ENCODE results near the gene FTO. TPM values are rescaled to one million over a fixed set of nuclear protein-coding genes. Genes with fewer than 3 reads are reported as not detected.

FTO gene
- total RNA-seq, 1 donor from 2014 or later = 62.6 TPM

- DNase-seq = peak; percentile 63
Measured at GRCh38 chr16:54135361-54136275, 431.7 kb downstream of the FTO start.

DNA sequence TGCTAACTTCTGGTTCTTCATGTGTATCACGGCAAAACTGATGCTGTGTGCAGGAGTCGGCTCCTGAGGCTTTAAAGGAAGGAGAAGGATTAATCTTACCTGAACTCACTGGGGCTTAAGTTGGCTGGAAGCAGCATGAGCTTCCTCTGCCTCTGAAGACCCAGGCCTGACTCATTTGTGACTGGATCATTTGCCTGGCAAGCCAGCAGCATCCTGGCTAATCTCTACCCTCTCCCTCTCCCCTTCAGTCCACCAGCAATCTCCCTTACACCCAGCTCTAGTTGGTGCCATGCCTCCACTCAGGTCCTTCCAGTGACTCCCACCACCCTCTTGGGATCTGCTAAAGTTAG is 432.3 kb downstream of the FTO start:
- peak; percentile 46 for DNase-seq

- no peak for DNase-seq
Measured at GRCh38 chr16:54140057-54140787, 436.3 kb downstream of the FTO start.

- DNase-seq = no peak
Measured at GRCh38 chr16:54140788-54141136, 436.8 kb downstream of the FTO start.

DNA sequence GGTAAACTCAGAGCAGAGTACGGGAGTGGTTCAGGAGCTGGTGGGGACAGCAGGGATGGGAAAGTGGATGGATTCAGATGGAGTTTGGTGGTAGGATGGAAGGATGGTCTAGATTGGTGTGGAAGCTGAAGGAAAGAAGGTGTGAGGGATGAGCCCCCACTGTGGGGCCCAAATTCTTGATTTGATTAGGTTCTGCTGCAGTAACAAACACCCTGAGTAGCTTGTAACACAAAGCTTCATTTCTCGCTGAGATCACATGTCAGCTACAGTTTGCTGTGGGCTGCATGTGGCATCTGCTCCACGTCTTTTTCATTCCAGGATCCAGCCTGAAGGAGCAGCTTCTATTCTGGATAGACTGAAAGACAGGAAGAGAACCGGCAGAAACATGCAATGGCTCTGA is 438.8 kb downstream of the FTO start:
- no peak for DNase-seq

DNA sequence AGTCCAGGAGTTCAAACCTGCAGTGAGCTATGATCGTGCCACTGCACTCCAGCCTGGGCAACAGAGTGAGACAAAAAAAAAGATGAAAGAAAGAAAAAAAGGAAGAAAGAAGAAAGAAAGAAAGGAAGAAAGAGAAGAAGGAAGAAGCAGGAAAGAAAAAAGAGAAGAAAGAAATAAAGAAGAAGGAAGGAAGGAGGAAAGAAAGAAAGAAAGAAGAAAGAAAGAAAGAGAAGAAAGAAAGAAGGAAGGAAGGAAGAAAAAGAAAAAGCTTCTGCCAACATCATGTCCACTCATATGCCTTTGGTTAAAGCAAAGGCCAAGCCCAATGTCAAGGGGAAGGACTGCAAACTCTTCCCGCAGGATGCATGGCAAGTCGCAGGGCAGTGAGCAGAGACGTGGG is 439.5 kb downstream of the FTO start:
- DNase-seq = no peak

DNA sequence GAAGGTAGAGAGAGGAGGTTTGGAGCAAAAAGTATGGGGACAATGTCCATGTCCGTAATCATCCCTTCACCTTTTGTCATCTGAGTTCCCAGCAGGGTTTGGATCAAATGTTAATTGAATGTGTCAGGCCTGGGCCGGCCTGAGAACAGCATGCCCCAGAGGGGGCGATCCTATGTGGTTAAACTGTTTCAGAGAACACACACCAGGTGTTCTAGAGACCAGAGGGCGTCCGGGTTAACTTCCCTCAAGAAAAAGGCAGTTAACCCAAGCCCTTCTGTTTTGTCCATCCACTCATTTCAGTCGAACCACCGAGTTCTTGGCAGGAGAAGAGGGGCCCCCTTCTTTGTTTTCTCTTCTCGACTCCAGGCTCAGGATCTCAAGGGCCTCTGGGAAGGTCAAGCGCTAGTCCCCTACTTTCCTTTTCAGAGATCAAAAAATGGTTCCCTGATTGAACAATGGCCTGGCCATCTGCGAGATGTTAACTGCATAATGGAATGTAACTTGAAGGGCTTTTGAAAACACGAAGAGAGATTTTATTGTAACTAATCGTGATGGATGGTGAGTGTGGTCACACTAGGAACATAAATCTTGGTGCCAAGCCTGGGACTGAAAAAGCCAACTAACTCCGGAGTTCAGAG is 440.1 kb downstream of the FTO start:
- DNase-seq = no peak

GRCh38 chr16:54144572-54144947 is 440.6 kb downstream of the FTO start:
- no peak for DNase-seq

- DNase-seq = no peak
Measured at GRCh38 chr16:54145881-54146280, 441.9 kb downstream of the FTO start.

DNA sequence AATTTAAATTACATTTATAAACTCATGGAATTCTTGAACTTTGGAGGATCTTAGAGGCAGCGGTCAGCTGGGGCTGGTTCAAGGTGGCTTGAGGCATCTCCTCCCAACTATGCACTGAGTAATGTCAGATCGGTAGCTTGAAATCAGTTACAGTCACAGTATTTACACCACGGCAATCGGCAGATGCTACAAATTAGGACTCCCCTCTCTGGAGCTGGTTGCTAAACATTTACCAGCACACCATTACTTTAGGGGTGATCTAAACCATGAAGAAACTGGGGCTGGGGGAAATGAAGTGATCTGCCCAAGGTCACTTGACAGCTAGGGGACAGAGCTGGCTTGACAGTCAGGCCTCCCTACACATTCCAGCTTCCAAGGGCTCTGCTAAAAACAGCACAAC is 445.0 kb downstream of the FTO start:
- DNase-seq = no peak

DNA sequence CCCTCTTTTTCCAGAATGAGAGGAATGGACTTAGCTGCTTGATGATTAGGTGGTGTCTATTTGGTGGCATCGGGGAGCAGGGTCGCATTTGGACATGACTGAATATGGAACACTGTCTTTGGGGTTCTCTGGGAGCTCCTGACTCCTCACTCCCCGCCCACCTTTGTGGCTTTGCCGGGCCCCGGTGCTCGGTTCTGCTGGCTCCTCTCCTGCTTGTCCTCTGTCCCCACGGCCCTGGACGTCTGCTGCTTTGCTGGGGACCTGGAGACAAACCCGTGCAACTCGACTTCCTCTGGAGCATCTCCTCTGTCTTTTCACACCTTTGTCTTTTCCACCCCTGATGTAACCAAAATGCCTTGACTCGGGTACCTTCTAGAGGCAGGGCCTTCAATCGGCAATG is 446.9 kb downstream of the FTO start:
- DNase-seq = no peak

DNA sequence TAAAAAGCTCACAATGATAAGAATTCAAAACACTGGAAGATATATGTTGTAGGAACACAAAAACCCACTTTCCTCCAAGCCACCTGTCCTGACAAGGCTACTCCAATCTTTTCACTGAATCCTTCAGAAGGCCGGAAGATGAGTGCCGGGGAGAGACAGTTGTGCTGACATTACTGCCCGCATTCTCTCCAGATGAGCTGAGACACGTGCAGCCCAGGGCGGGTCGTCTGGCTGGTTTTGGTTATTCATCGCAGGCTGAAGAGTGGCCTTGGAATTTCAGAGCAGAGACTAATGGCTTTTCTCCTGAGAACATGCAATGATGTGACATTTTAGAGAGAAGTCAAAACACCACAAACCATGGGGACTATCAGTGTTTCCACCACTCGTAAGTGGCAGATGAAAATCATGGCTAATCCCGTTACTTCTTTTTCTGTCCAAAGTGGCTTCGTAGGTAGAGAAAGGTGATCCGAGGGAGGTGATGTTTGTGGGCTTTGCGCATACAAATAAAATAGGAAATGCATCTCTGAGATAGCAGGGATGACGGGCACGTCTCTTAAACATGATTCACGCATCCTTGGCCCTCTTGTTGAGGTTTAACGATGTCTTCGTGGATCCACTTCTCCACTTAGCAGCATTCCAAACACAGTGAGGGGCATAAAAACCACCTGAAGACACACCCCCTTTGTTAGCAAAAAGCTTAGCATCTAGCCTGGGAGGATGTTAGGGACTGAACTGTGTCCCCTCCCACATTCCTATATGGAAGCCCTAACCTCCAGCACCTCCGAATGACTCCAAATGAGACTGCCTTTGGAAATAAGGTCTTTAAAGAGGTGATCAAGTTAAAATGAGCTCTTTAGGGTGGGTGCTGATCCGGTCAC is 448.6 kb downstream of the FTO start:
- no peak for DNase-seq

GRCh38 chr16:54153240-54153934 is 449.4 kb downstream of the FTO start:
- DNase-seq = no peak

GRCh38 chr16:54156349-54156748 is 452.4 kb downstream of the FTO start:
- no peak for DNase-seq

- no peak for DNase-seq
Measured at GRCh38 chr16:54158986-54159385, 455.0 kb downstream of the FTO start.

DNA sequence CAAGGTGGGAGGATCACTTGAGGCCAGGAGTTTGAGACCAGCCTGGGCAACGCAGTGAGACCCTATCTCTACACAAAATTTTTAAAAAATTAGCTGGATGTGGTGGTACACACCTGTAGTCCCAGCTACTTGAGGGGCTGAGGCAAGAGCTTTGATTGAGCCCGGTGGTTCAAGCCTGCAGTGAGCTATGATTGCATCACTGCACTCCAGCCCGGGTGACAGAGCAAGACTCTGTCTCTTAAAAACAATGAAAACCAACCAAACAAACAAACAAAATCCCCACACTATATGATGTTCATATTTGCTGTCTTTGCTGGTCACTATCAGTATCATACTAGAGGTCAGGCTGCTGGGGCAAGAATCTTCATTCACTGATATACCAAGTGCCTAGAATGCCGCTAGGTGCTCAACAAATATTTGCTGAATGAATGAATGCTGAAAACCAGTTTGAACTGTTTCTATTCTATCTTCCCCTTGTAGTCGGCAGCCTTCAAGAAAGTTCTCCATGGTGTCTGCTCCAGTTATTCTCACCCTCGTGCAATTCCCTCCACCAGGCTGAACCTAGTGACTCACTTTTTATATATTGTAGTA is 455.6 kb downstream of the FTO start:
- no peak for DNase-seq

DNA sequence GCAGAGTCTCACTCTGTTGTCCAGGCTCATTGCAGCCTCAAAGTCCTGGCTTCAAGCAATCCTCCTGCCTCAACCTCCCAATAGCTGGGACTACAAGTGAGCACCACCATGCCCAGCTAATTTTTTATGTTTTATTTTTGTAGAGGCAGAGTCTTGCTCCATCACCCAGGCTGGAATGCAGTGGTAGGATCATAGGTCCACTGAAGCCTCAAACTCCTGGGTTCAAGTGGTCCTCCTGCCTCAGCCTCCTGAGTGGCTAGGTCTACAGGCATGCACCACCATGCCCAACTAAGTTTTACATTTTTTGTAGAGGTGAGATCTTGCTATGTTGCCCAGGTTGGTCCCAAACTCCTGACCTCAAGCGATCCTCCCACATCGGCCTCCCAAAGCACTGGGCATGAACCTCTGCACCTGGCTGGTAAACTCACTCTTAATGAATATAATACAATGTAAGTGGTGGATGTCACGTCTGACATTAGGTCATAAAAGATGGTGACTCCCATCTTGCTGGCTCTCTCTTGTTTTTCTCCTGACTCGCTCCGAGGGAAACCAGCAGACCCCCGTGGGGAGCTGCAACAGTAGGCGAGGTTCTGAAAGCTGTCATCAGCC is 456.4 kb downstream of the FTO start:
- no peak for DNase-seq

DNA sequence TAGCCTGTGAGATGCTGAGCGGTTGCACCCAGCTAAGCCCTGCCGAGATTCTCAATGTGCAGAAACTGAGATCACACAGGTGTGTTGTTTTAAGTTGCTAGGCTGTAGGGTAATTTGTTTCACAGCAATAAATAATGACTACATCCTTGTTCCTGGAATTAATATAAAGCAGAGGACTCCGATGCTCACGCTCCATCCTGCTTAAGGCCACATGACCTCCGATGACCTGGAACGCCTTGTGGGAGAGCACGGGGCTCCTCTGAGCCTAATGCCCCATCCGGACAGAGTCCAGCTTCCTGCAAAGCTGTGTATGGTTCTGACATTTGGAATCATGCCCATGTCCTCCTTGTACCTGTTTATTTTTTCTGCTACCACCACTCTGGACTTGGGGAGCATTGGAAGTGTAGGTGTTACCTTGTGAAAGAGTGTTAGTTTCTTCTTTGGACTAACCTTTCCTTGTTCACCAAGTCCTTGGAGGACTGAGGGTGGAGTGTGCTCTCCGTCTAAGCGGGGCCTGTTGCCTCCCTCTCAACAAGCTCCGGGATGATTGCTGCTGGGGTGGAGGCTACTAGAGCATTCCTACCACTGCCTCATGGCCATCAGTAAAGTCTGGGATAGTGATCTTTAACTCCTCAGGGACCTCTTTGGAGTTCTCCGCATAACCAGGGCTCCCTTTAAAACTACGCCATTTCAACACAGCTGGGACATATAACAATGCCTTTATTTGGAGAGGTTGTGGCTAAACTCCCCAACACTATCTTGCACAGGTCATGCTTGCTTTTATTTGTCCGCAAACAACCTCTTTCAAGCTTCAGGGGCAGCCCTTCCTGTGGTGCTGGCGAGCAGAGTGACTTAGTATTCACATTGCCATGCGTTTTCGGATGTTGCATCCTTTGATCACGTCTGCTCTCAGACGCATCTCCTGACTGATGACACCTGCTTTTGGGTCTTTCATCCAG is 457.3 kb downstream of the FTO start:
- no peak for DNase-seq

DNA sequence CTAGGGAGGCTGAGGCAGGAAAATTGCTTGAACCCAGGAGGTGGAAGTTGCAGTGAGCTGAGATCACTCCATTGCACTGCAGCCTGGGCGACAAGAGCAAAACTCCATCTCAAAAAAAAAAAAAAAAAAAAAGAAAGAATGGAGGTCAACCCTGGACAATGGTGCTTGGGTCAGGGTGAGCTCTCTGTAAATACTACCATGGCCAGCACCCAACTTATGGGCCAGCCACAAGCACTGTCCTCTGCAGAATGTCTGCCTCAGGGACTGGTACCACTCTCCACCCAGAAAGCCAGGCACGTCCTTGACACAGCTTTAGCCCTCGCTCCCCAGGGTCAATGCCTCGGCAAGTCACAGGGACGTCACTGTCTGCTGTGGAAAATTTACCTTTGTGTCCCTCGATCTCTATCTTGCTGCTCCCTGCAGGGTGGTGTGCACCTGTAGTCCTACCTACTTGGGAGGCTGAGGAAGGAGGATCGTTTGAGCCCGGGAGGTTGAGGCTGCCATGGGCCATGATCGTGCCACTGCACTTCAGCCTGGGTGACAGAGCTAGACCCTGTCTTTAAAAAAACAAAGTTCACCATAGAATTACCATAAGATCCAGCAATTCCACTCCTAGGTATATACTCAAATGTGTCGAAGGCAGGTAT is 459.4 kb downstream of the FTO start:
- DNase-seq = no peak

- no peak for DNase-seq
Measured at GRCh38 chr16:54164789-54165173, 460.8 kb downstream of the FTO start.
